OCI-LY7 (cell line): ENCODE results near the gene CUL2.

Experiments used
- EZH2phosphoT487 ChIP-seq: fragments of 200-600 bp; sonication (generic); IDR thresholded peaks from 2 replicates; pipeline ENCODE4 v1.6.1; 2018; ENCODE audit warnings: low read depth, borderline replicate concordance, mild to moderate bottlenecking, mixed run types, antibody characterized with exemption, low read length, moderate library complexity, mixed read lengths
- TF ChIP-seq, protein P1 (sequence below): fragments of 200-600 bp; sonication (generic); conservative IDR thresholded peaks from 2 replicates; pipeline ENCODE4 v1.5.1; 2014; ENCODE audit warnings: mild to moderate bottlenecking, antibody characterized with exemption, low read length, moderate library complexity, mixed read lengths

DNA sequence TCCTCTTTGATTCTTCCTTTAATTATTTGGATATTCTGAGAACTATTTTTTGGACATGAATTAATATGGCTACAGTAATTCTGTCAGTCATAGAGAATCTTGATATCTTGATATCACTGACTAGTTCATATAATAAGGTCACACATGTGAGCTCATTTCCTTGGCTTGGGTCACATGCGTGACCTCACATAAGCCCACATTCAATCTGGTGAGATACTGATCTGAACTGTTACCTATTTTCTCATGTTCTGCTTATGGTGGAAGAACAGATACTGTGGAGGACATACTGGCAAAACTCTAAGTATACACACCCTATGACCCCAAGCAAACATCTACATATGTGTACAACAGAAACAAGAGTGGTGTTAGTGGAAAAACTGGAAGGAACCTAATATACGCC, 44.1 kb downstream of the CUL2 start:
- TF ChIP-seq, protein P1, sequence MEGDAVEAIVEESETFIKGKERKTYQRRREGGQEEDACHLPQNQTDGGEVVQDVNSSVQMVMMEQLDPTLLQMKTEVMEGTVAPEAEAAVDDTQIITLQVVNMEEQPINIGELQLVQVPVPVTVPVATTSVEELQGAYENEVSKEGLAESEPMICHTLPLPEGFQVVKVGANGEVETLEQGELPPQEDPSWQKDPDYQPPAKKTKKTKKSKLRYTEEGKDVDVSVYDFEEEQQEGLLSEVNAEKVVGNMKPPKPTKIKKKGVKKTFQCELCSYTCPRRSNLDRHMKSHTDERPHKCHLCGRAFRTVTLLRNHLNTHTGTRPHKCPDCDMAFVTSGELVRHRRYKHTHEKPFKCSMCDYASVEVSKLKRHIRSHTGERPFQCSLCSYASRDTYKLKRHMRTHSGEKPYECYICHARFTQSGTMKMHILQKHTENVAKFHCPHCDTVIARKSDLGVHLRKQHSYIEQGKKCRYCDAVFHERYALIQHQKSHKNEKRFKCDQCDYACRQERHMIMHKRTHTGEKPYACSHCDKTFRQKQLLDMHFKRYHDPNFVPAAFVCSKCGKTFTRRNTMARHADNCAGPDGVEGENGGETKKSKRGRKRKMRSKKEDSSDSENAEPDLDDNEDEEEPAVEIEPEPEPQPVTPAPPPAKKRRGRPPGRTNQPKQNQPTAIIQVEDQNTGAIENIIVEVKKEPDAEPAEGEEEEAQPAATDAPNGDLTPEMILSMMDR: no peak
- TF ChIP-seq EZH2phosphoT487: no peak
